Esophagus squamous epithelium (tissue), 5 donors: ENCODE data around the gene ZNF593OS. TPM values are rescaled to one million over a fixed set of nuclear protein-coding genes. Genes with fewer than 3 reads are reported as not detected.

Experiments used
- DNase-seq: peaks from one replicate; lab custom pipeline; 2025; lab: John Stamatoyannopoulos, UW
- H3K27ac ChIP-seq, 4 donors: fragments of 200-600 bp; sonication (generic); one replicate each; pipeline ENCODE4 v1.5.1; 2016 to 2019; ENCODE audit warnings: mild to moderate bottlenecking in 1 of 4
- H3K27me3 ChIP-seq, 4 donors: fragments of 200-600 bp; sonication (generic); 1 replicate in 3 of 4; 2 replicates in 1 of 4; pipeline versions ENCODE4 v1.5.1 to v1.6.0; 2017 to 2021; ENCODE audit warnings: antibody characterized with exemption in 1 of 4
- H3K36me3 ChIP-seq, 3 donors: fragments of 200-600 bp; sonication (generic); one replicate each; pipeline ENCODE4 v1.5.1; 2016 to 2019
- H3K4me1 ChIP-seq, 3 donors: fragments of 200-600 bp; sonication (generic); one replicate each; pipeline ENCODE4 v1.5.1; 2017 to 2019
- H3K4me3 ChIP-seq, 4 donors: fragments of 200-600 bp; sonication (generic); 1 replicate in 3 of 4; 2 replicates in 1 of 4; pipeline ENCODE4 v1.5.1; 2016 to 2019; ENCODE audit warnings: mild to moderate bottlenecking in 2 of 4, moderate library complexity in 1 of 4
- H3K9me3 ChIP-seq, 3 donors: fragments of 200-600 bp; sonication (generic); one replicate each; pipeline ENCODE4 v1.5.1; 2016 to 2019
- POLR2A ChIP-seq, 4 donors: fragments of 450-650 bp; IDR thresholded peaks; one replicate each; pipeline ENCODE4 v1.6.1; 2017; ENCODE audit warnings: antibody characterized with exemption in 4 of 4, mild to moderate bottlenecking in 4 of 4, moderate library complexity in 3 of 4
- WGBS, 2 donors: methylation state at CpG; one replicate each; pipeline ENCODE4 v1.1.5; 2018; 5-methylcytosine and 5-hydroxymethylcytosine counted together
- intact Hi-C: fragments of 100-400 bp; cut with DNase I; formaldehyde crosslinking; loops from one replicate; pipeline ENCODE4 v1.15.0; 2022
- total RNA-seq, 4 donors: library from RNA; depleted of rRNA; stranded (reverse); fragments of >200 nt; gene quantifications; one replicate each; pipeline ENCODE4 v1.1.0, GENCODE V29; 2016
- TF ChIP-seq, protein P1 (sequence below), 6 experiments: fragments of 450-650 bp in 4 of 6; fragments of 200-600 bp in 2 of 6; sonication (generic) in 2 of 6; IDR thresholded peaks; one replicate each; pipeline ENCODE4 v1.5.1; 2016 to 2019; ENCODE audit warnings: antibody characterized with exemption in 6 of 6, mild to moderate bottlenecking in 4 of 6, moderate library complexity in 4 of 6
- donor health status: DM: yes; HTN: yes; CAD: no.

The ZNF593OS gene
- total RNA-seq, 4 donors from 2014 or later = not detected

DNA sequence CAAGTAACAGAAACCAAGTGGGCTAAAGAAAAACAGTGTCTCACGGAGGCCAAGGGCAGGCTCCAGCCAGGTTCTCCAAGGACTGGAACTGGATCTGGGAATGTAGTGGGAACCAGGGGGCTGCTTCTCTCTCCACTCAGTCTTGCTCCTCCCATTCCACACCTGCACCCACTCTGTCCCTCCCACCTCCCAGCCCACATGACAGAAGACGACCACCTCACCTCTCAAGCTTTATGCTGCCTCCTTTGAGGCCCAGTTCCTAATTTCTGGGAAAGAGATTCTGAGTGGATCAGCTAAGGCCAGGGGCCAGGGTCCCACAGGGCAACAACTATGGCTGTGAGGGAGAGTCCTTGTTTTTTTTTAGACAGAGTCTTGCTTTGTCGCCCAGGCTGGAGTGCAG lies 43.6 kb upstream of the ZNF593OS start:
- intact Hi-C loops = no loop called here
- Histone ChIP-seq H3K27ac (no peak overlapping the region), H3K4me3 (no peak overlapping the region), H3K4me1 (peaks cover 0 to 10% (median 0%) of the 10 kb centered on the region in 3 donors), H3K9me3 (no peaks in the 10 kb centered on the region), H3K27me3 (peaks cover 0 to 23% (median 0%) of the 10 kb centered on the region in 4 donors), H3K36me3 (no peaks in the 10 kb centered on the region)
- no peak for TF ChIP-seq POLR2A (IDR thresholded peaks at IDR 0.05)
- TF ChIP-seq, protein P1, sequence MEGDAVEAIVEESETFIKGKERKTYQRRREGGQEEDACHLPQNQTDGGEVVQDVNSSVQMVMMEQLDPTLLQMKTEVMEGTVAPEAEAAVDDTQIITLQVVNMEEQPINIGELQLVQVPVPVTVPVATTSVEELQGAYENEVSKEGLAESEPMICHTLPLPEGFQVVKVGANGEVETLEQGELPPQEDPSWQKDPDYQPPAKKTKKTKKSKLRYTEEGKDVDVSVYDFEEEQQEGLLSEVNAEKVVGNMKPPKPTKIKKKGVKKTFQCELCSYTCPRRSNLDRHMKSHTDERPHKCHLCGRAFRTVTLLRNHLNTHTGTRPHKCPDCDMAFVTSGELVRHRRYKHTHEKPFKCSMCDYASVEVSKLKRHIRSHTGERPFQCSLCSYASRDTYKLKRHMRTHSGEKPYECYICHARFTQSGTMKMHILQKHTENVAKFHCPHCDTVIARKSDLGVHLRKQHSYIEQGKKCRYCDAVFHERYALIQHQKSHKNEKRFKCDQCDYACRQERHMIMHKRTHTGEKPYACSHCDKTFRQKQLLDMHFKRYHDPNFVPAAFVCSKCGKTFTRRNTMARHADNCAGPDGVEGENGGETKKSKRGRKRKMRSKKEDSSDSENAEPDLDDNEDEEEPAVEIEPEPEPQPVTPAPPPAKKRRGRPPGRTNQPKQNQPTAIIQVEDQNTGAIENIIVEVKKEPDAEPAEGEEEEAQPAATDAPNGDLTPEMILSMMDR (IDR thresholded peaks at IDR 0.05) = no peak
- WGBS, 2 donors = 38 to 40% methylated on average over 2 to 3 of the region's 3 CpGs
- DNase-seq = no peak

DNA sequence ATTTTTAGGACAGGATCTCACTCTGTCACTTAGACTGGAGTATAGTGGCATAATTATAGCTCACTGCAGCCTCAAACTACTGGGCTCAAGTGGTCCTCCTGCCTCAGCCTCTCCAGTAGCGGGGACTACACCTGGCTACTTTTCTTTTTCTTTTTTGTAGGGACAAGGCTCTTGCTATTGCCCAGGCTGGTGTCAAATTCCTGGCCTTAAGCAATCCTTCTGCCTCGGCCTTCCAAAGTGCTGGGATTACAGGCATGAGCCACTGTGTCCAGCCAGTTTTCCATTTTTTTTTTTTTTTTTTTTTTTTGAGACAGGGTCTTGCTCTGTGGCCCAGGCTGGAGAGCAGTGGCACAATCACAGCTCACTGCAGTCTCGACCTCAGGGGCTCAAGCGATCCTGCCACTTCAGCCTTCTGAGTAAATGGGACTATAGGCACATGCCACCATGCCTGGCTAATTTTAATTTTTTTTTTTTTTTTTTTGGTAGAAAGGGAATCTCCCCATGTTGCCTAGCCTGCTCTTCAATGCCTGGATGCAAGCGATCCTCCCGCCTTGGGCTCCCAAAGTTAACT lies 41.8 kb upstream of the ZNF593OS start:
- TF ChIP-seq, protein P1 (IDR thresholded peaks at IDR 0.05) = no peak
- TF ChIP-seq POLR2A (IDR thresholded peaks at IDR 0.05) = no peak
- H3K4me1 ChIP-seq = no peaks in the 10 kb centered on the region
- peaks cover 0 to 6% (median 0%) of the 10 kb centered on the region in 4 donors for H3K27me3 ChIP-seq
- no peak overlapping the region for H3K4me3 ChIP-seq
- no peak for DNase-seq
- 62 to 71% methylated on average over 4 to 5 of the region's 6 CpGs for WGBS, 2 donors
- H3K9me3 ChIP-seq = no peaks in the 10 kb centered on the region
- intact Hi-C loops = no loop called here
- no peak overlapping the region for H3K27ac ChIP-seq
- no peaks in the 10 kb centered on the region for H3K36me3 ChIP-seq

DNA sequence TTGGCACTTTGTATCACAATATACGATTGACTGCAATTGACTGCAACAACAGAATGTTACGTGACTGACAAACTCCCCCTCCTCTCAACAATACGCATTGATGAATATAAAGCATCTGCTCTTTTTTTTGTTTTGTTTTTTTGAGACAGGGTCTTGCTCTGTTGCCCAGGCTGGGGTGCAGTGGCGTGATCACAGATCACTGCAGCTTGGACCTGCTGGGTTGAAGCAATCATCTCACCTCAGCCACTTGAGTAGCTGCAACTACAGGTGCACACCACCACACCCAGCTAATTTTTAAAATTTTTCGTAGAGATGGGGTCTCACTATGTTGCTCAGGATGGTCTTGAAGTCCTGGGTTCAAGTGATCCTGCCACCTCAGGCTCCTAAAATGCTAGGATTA lies 41.1 kb upstream of the ZNF593OS start:
- no peak for TF ChIP-seq POLR2A (IDR thresholded peaks at IDR 0.05)
- TF ChIP-seq, protein P1 (IDR thresholded peaks at IDR 0.05) = no peak
- Histone ChIP-seq H3K9me3 (no peaks in the 10 kb centered on the region), H3K36me3 (no peaks in the 10 kb centered on the region), H3K27ac (no peak overlapping the region), H3K27me3 (peaks cover 0 to 3% (median 0%) of the 10 kb centered on the region in 4 donors), H3K4me1 (no peaks in the 10 kb centered on the region), H3K4me3 (no peak overlapping the region)
- 81 to 89% methylated on average over 5 of the region's 5 CpGs for whole genome bisulfite sequencing, 2 donors
- DNase-seq = no peak
- intact Hi-C loops = no loop called here

DNA sequence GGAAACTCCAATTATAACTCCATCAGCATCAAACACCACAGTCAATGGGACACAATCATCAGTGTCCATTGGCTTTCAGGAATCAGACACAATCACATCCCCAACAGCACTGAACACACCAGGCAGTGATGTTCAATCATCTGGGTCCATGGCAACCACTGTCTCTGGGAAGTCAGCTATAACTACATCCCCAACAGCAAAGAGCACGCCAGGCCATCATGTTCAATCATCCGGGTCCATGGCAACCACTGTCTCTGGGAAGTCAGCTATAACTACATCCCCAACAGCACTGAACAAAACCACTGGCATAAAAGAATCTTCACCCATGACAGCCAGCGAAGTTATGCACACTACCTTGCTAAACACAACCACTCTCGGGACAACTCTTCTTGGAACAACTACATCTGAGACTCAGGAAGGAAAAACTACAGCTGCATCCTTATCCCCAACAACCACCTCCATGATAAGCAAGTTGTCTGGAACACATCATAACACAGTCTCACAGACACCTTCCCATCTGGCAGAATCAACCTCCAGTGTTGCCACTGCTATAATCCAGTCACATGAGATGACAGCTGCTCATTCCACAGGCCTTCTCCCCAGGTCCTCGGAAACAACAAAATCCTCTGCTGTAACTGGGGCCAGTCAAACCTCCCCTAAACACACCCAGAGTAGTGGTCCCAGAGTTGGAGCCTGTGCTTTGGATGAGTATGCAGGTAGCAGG lies 38.7 kb upstream of the ZNF593OS start:
- Histone ChIP-seq H3K4me3 (no peak overlapping the region), H3K4me1 (no peaks in the 10 kb centered on the region), H3K27ac (no peak overlapping the region), H3K36me3 (no peaks in the 10 kb centered on the region), H3K9me3 (no peaks in the 10 kb centered on the region), H3K27me3 (no peaks in the 10 kb centered on the region)
- DNase-seq = no peak
- intact Hi-C loops = no loop called here
- WGBS, 2 donors = 79 to 82% methylated on average over 5 of the region's 5 CpGs
- no peak for TF ChIP-seq POLR2A (IDR thresholded peaks at IDR 0.05)
- TF ChIP-seq, protein P1 (IDR thresholded peaks at IDR 0.05) = no peak

DNA sequence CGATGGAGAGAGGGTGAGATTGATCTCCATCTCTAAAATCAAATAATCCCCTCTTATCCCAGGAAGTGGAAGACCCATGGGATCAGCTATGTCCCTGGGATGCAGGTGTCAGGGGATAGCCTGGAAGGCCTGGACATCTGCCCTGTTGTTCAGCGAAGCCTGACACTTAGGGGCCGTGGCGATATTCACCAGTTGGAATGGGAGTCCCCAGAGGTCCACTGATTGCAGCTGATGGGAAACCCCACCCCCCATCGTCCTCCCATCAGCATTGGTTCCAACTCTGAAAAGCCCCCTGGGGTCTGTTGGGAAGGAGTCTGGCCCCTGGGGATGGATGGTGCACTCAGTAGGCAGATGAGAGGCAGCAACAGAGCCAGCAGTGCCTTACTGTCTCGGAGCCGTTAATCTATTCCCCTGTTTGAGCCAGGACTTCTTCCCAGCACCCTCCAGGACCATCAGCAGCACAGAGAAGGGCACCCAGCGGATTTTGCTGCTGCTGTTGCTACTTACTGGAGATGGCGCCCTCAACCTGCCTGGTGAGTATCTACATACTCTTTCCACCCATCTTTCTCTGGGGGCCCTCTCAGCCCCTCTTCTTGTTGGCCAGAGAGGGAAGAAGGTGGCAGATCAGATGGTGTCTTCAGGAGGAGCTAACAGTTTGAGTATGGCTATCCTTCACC lies 32.1 kb upstream of the ZNF593OS start:
- no peaks in the 10 kb centered on the region for H3K9me3 ChIP-seq
- peaks cover 0 to 14% (median 0%) of the 10 kb centered on the region in 3 donors for H3K4me1 ChIP-seq
- no peak for DNase-seq
- 51 to 67% methylated on average over 4 to 9 of the region's 9 CpGs for WGBS, 2 donors
- intact Hi-C loops = no loop called here
- no peak overlapping the region for H3K27ac ChIP-seq
- H3K36me3 ChIP-seq = no peaks in the 10 kb centered on the region
- no peak for TF ChIP-seq POLR2A (IDR thresholded peaks at IDR 0.05)
- TF ChIP-seq, protein P1 (IDR thresholded peaks at IDR 0.05) = no peak
- H3K4me3 ChIP-seq = no peak overlapping the region
- H3K27me3 ChIP-seq = peaks cover 0 to 32% (median 0%) of the 10 kb centered on the region in 4 donors
